ENCODE results near the gene TMEM123.

DNA sequence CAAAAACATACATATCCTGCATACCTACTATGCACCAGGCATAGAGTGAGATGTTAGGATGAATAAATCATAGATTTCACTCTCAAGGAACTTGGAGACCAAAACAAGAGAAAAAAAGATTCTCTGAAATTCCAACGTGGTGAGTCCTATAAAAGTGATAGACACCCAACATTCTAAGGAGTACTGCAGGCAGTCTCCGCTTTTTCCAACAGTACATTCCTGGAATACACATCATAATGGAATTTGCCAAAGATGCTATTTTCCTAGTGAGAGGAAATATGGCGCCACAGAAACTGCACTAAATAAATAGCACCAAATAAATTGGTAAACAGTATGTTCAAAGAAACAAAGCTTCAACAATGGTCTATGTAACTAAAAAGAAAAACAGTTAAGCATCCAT is 6.0 kb downstream of the TMEM123 start:
- TF ChIP-seq POLR2A (IDR thresholded peaks at IDR 0.05; ENCODE audit: control extremely low read depth in 1 of 2, low read depth in 2 of 2, low read length in 2 of 2), result no peak
- TF ChIP-seq CTCF (IDR thresholded peaks at IDR 0.05; ENCODE audit: control extremely low read depth in 1 of 3, insufficient read depth in 1 of 3, low read depth in 1 of 3, low read length in 3 of 3), result no peak
- no peak for TF ChIP-seq CHD2 (IDR thresholded peaks at IDR 0.05; ENCODE audit: low read length)
- no peak for TF ChIP-seq SIN3A (conservative IDR thresholded peaks at IDR 0.05 in 1 of 2, IDR thresholded peaks at IDR 0.05 in 1 of 2; ENCODE audit: low read depth in 1 of 2, low read length in 2 of 2)
- no peak for TF ChIP-seq EZH2 (IDR thresholded peaks at IDR 0.05; ENCODE audit: low read depth, low read length, severe bottlenecking)
- no peak for TF ChIP-seq POLR2AphosphoS5 (IDR thresholded peaks at IDR 0.05; ENCODE audit: low read depth, low read length)
- TF ChIP-seq TAF1 (IDR thresholded peaks at IDR 0.05; ENCODE audit: low read depth, low read length), result no peak
- no peak for TF ChIP-seq ASH2L (IDR thresholded peaks at IDR 0.05; ENCODE audit: low read length)
- TF ChIP-seq, protein P1, sequence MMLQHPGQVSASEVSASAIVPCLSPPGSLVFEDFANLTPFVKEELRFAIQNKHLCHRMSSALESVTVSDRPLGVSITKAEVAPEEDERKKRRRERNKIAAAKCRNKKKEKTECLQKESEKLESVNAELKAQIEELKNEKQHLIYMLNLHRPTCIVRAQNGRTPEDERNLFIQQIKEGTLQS (IDR thresholded peaks at IDR 0.05; ENCODE audit: insufficient read depth, low read depth, low read length), result no peak
- TF ChIP-seq HDAC2 (IDR thresholded peaks at IDR 0.05; ENCODE audit: borderline replicate concordance in 1 of 2, low read depth in 2 of 2, low read length in 2 of 2), result no peak
